A549 (cell line): Measurements from ENCODE around the gene SCARB1.

Source experiments
- CBX2 ChIP-seq: fragments of 200-600 bp; sonication (generic); IDR thresholded peaks from 2 replicates; pipeline ENCODE4 v1.6.1; 2016; ENCODE audit warnings: low read depth, mild to moderate bottlenecking, borderline replicate concordance
- EP300 ChIP-seq, 2 experiments: fragments of >200 bp; sonication (Bioruptor Twin); formaldehyde crosslinking; IDR thresholded peaks; 2 replicates in 1 of 2; 3 replicates in 1 of 2; pipeline ENCODE4 v1.6.1; 2016 to 2017
- JUN ChIP-seq, 2 experiments: fragments of >200 bp; sonication (Bioruptor Twin); formaldehyde crosslinking; IDR thresholded peaks; 2 replicates in 1 of 2; 3 replicates in 1 of 2; pipeline ENCODE4 v1.6.1; 2016 to 2017
- JUNB ChIP-seq: fragments of >200 bp; sonication (Bioruptor Twin); formaldehyde crosslinking; IDR thresholded peaks from 2 replicates; pipeline ENCODE4 v1.6.1; 2016
- POLR2AphosphoS2 ChIP-seq: conservative IDR thresholded peaks from 2 replicates; pipeline ENCODE4 v1.6.1; 2012; ENCODE audit warnings: low read length, improper control_type of control experiment, inconsistent platforms
- TF ChIP-seq, protein P1 (sequence below): fragments of >200 bp; sonication (Bioruptor Twin); formaldehyde crosslinking; IDR thresholded peaks from 3 replicates; pipeline ENCODE4 v1.5.1; 2016

DNA sequence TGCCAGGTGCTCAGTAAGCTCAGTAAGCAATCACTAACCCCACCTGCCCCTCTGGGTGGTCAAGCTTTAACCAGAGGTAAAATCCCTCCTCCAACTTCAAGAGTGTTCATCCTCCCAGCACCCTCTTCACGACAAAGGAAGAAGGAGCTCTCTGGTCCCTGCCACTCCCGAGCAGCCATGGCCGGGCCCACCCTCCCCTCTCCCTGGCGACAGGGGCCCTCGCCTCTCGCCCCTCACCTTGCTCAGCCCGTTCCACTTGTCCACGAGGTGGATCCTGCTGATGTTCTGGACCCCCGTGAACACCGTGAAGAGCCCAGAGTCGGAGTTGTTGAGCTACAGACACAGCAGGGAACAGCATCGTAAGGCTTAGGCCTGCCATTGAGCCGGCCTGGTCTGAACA is 52.0 kb downstream of the SCARB1 start:
- TF ChIP-seq POLR2AphosphoS2 = no peak
- TF ChIP-seq, protein P1, sequence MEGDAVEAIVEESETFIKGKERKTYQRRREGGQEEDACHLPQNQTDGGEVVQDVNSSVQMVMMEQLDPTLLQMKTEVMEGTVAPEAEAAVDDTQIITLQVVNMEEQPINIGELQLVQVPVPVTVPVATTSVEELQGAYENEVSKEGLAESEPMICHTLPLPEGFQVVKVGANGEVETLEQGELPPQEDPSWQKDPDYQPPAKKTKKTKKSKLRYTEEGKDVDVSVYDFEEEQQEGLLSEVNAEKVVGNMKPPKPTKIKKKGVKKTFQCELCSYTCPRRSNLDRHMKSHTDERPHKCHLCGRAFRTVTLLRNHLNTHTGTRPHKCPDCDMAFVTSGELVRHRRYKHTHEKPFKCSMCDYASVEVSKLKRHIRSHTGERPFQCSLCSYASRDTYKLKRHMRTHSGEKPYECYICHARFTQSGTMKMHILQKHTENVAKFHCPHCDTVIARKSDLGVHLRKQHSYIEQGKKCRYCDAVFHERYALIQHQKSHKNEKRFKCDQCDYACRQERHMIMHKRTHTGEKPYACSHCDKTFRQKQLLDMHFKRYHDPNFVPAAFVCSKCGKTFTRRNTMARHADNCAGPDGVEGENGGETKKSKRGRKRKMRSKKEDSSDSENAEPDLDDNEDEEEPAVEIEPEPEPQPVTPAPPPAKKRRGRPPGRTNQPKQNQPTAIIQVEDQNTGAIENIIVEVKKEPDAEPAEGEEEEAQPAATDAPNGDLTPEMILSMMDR = no peak
- no peak for TF ChIP-seq EP300 (IDR thresholded peaks at IDR 0.05)
- TF ChIP-seq JUN (IDR thresholded peaks at IDR 0.05) = no peak
- no peak for TF ChIP-seq CBX2
- TF ChIP-seq JUNB = no peak
